ENCODE results near the gene ARHGAP45.

The ARHGAP45 gene

GRCh38 chr19:1131718-1132551 lies 65.0 kb downstream of the ARHGAP45 start:
- DNase-seq (ENCODE audit: low read depth, low spot score): peak; percentile 83

DNA sequence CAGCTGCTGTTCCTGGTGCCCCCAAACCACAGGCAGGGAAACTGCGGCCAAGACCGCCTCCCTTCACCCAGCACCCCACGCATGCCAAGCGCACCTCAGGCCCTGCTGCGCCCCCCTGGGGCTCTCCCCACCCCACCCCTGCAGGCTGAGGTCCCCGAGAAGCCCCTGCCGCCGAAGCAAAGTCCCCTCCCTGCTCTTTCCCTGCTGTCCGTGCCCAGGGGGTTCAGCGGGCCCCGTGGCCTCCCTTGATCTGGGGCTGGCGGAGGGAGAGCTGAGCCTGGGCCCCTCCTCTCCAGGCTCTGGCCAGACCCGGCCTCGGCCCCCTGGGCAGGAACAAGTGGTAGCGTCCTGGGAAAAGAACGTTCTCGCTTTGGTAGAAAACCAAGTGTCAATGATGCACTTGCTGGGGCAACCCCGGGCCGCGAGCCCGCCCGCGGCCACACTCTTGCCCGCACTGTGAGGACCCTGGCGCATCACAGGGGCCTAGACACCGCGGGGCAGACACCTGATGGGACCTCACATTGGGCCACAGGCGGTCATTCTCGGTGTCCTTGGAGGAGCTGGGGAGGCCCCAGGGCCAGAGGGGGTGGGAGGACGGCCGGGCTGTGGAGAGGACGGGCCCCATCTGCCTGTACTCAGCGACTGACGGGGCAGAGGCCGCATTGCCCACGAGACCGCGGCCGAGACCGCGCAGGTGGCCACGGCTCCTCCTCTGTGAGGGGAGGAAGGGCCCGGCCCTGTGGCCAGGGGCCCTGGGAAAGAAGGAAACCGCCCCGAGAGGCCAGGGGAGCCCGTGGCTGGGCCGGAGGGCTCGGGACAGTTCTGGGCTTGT lies 65.8 kb downstream of the ARHGAP45 start:
- DNase-seq (ENCODE audit: low read depth, low spot score): peak; percentile 55

DNA sequence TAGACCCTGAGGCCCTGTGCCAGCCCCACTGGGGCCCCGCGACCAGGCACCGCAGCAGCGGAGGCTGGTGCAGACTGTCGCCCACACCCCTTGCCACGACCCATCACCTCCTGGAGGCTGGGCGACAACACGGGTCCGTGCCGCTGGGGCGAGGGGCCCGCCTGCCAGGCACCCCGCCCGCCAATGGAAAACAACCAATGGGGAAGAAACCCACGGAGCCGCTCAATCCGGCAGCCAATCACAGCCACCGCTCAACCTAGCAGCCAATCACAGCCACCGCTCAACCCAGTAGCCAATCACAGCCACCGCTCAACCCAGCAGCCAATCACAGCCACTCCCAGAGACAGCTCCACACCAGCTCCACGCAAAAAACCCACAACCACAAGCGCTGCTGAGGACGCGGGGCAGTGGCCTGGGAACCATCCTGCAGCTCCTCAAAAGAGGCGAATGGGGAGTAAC lies 66.5 kb downstream of the ARHGAP45 start:
- DNase-seq (ENCODE audit: low read depth, low spot score): peak; percentile 83

- DNase-seq (ENCODE audit: low read depth, low spot score): no peak
Observed at GRCh38 chr19:1134431-1134830, 67.5 kb downstream of the ARHGAP45 start.

- no peak for DNase-seq (ENCODE audit: low read depth, low spot score)
Observed at GRCh38 chr19:1135454-1135853, 68.5 kb downstream of the ARHGAP45 start.

- DNase-seq (ENCODE audit: low read depth, low spot score): peak; percentile 20
Observed at GRCh38 chr19:1136201-1136600, 69.2 kb downstream of the ARHGAP45 start.

Data from ELF-1 (cell line).